SKM-1 (cell line): ENCODE data around the gene SLC30A4.
"Not testable (repeated sequence)": the region's sequence is repeated elsewhere in the genome, so short reads cannot be mapped to it uniquely, and the experiment has no call there.

Source experiments
- DNase-seq: peaks from one replicate; lab custom pipeline; 2025; ENCODE audit not compliant: unreplicated experiment; lab: John Stamatoyannopoulos, UW

Gene SLC30A4

GRCh38 chr15:45510758-45511280, 11.7 kb downstream of the SLC30A4 start:
- DNase-seq, result no peak

- DNase-seq, result not testable (repeated sequence)
Observed at GRCh38 chr15:45507143-45507542, 15.4 kb downstream of the SLC30A4 start.

- no peak for DNase-seq
Observed at GRCh38 chr15:45499426-45499825, 23.1 kb downstream of the SLC30A4 start.

GRCh38 chr15:45498701-45499100, 23.9 kb downstream of the SLC30A4 start:
- no peak for DNase-seq

- no peak for DNase-seq
Observed at GRCh38 chr15:45497261-45497660, 25.3 kb downstream of the SLC30A4 start.

GRCh38 chr15:45496658-45497057, 25.9 kb downstream of the SLC30A4 start:
- DNase-seq, result no peak

- no peak for DNase-seq
Observed at GRCh38 chr15:45495588-45495987, 27.0 kb downstream of the SLC30A4 start.

GRCh38 chr15:45489690-45490238, 32.8 kb downstream of the SLC30A4 start:
- DNase-seq, result no peak

GRCh38 chr15:45486317-45486716, 36.2 kb downstream of the SLC30A4 start:
- DNase-seq, result no peak

- no peak for DNase-seq
Observed at GRCh38 chr15:45481135-45481534, 41.4 kb downstream of the SLC30A4 start.

- no peak for DNase-seq
Observed at GRCh38 chr15:45476410-45476809, 46.1 kb downstream of the SLC30A4 start.

GRCh38 chr15:45474799-45475198, 47.8 kb downstream of the SLC30A4 start:
- DNase-seq, result no peak

GRCh38 chr15:45473068-45473467, 49.5 kb downstream of the SLC30A4 start:
- no peak for DNase-seq

GRCh38 chr15:45471151-45471550, 51.4 kb downstream of the SLC30A4 start:
- DNase-seq, result no peak

GRCh38 chr15:45469441-45469840, 53.1 kb downstream of the SLC30A4 start:
- no peak for DNase-seq

- no peak for DNase-seq
Observed at GRCh38 chr15:45469027-45469426, 53.5 kb downstream of the SLC30A4 start.

- DNase-seq, result no peak
Observed at GRCh38 chr15:45468294-45468693, 54.3 kb downstream of the SLC30A4 start.

GRCh38 chr15:45458746-45459403, 63.7 kb downstream of the SLC30A4 start:
- peak; percentile 22 for DNase-seq

GRCh38 chr15:45457641-45458539, 64.7 kb downstream of the SLC30A4 start:
- peak; percentile 63 for DNase-seq

GRCh38 chr15:45457220-45457619, 65.3 kb downstream of the SLC30A4 start:
- DNase-seq, result no peak

GRCh38 chr15:45456212-45457106, 66.1 kb downstream of the SLC30A4 start:
- peak; percentile 89 for DNase-seq
